Esophagus squamous epithelium (tissue), 5 donors: ENCODE results near the gene MCM5. TPM values are rescaled to one million over a fixed set of nuclear protein-coding genes. Genes with fewer than 3 reads are reported as not detected.
"Not testable (repeated sequence)": the region's sequence is repeated elsewhere in the genome, so short reads cannot be mapped to it uniquely, and the experiment has no call there.

ENCODE experiments used
- DNase-seq: peaks from one replicate; lab custom pipeline; 2025; lab: John Stamatoyannopoulos, UW
- H3K27ac ChIP-seq, 4 donors: fragments of 200-600 bp; sonication (generic); one replicate each; pipeline ENCODE4 v1.5.1; 2016 to 2019; ENCODE audit warnings: mild to moderate bottlenecking in 1 of 4
- H3K27me3 ChIP-seq, 4 donors: fragments of 200-600 bp; sonication (generic); 1 replicate in 3 of 4; 2 replicates in 1 of 4; pipeline versions ENCODE4 v1.5.1 to v1.6.0; 2017 to 2021; ENCODE audit warnings: antibody characterized with exemption in 1 of 4
- H3K36me3 ChIP-seq, 3 donors: fragments of 200-600 bp; sonication (generic); one replicate each; pipeline ENCODE4 v1.5.1; 2016 to 2019
- H3K4me1 ChIP-seq, 3 donors: fragments of 200-600 bp; sonication (generic); one replicate each; pipeline ENCODE4 v1.5.1; 2017 to 2019
- H3K4me3 ChIP-seq, 4 donors: fragments of 200-600 bp; sonication (generic); 1 replicate in 3 of 4; 2 replicates in 1 of 4; pipeline ENCODE4 v1.5.1; 2016 to 2019; ENCODE audit warnings: mild to moderate bottlenecking in 2 of 4, moderate library complexity in 1 of 4
- H3K9me3 ChIP-seq, 3 donors: fragments of 200-600 bp; sonication (generic); one replicate each; pipeline ENCODE4 v1.5.1; 2016 to 2019
- CTCF ChIP-seq, 6 experiments: fragments of 450-650 bp in 4 of 6; fragments of 200-600 bp in 2 of 6; sonication (generic) in 2 of 6; IDR thresholded peaks; one replicate each; pipeline ENCODE4 v1.5.1; 2016 to 2019; ENCODE audit warnings: antibody characterized with exemption in 6 of 6, mild to moderate bottlenecking in 4 of 6, moderate library complexity in 4 of 6
- POLR2A ChIP-seq, 4 donors: fragments of 450-650 bp; IDR thresholded peaks; one replicate each; pipeline ENCODE4 v1.6.1; 2017; ENCODE audit warnings: antibody characterized with exemption in 4 of 4, mild to moderate bottlenecking in 4 of 4, moderate library complexity in 3 of 4
- WGBS, 2 donors: methylation state at CpG; one replicate each; pipeline ENCODE4 v1.1.5; 2018; 5-methylcytosine and 5-hydroxymethylcytosine counted together
- intact Hi-C: fragments of 100-400 bp; cut with DNase I; formaldehyde crosslinking; loops from one replicate; pipeline ENCODE4 v1.15.0; 2022
- total RNA-seq, 4 donors: library from RNA; depleted of rRNA; stranded (reverse); fragments of >200 nt; gene quantifications; one replicate each; pipeline ENCODE4 v1.1.0, GENCODE V29; 2016
- donor health status: DM: yes; HTN: yes; CAD: no.

The MCM5 gene
- total RNA-seq, 4 donors from 2014 or later, result 23.1 to 48.1 (median 34.6) TPM

GRCh38 chr22:35470903-35471321, 71.0 kb downstream of the MCM5 start:
- DNase-seq, result no peak
- Histone ChIP-seq H3K4me1 (peaks cover 12 to 24% (median 16%) of the 10 kb centered on the region in 3 donors), H3K36me3 (no peaks in the 10 kb centered on the region), H3K9me3 (no peaks in the 10 kb centered on the region), H3K4me3 (no peak overlapping the region), H3K27ac (no peak overlapping the region), H3K27me3 (no peaks in the 10 kb centered on the region)
- 86 to 92% methylated on average over 5 to 6 of the region's 6 CpGs for WGBS, 2 donors
- no peak for TF ChIP-seq CTCF (IDR thresholded peaks at IDR 0.05)
- TF ChIP-seq POLR2A (IDR thresholded peaks at IDR 0.05), result no peak
- intact Hi-C loops, result no loop called here

GRCh38 chr22:35471566-35471965, 71.6 kb downstream of the MCM5 start:
- DNase-seq, H3K4me3 ChIP-seq, H3K36me3 ChIP-seq, H3K27me3 ChIP-seq, intact Hi-C loops, H3K9me3 ChIP-seq, H3K27ac ChIP-seq: not testable (repeated sequence)
- peaks cover 12 to 24% (median 16%) of the 10 kb centered on the region in 3 donors for H3K4me1 ChIP-seq
- 82 to 84% methylated on average over 4 of the region's 4 CpGs for WGBS, 2 donors

- Histone ChIP-seq H3K4me1 (peaks cover 12 to 20% (median 16%) of the 10 kb centered on the region in 3 donors), H3K27me3 (no peaks in the 10 kb centered on the region), H3K9me3 (no peaks in the 10 kb centered on the region), H3K36me3 (no peaks in the 10 kb centered on the region), H3K4me3 (no peak overlapping the region), H3K27ac (no peak overlapping the region)
- 91% methylated on average over 4 to 6 of the region's 6 CpGs for WGBS, 2 donors
- intact Hi-C loops, result no loop called here
- TF ChIP-seq POLR2A (IDR thresholded peaks at IDR 0.05) (no peak), CTCF (IDR thresholded peaks at IDR 0.05) (no peak)
- no peak for DNase-seq
These were observed 72.5 kb downstream of the MCM5 start for GRCh38 chr22:35472488-35472887.

GRCh38 chr22:35473971-35474370, 74.0 kb downstream of the MCM5 start:
- TF ChIP-seq CTCF (IDR thresholded peaks at IDR 0.05), result no peak
- no peak for TF ChIP-seq POLR2A (IDR thresholded peaks at IDR 0.05)
- intact Hi-C loops, result no loop called here
- Histone ChIP-seq H3K4me1 (peaks cover under 1 to 17% (median 10%) of the 10 kb centered on the region in 3 donors), H3K4me3 (no peak overlapping the region), H3K27me3 (no peaks in the 10 kb centered on the region), H3K36me3 (no peaks in the 10 kb centered on the region), H3K27ac (no peak overlapping the region), H3K9me3 (no peaks in the 10 kb centered on the region)
- 100% methylated on average over 1 of the region's 4 CpGs; no CpG with 5 or more reads in 1 of the 2 donors for WGBS, 2 donors
- no peak for DNase-seq

Other genes with a start within 250 kb of the MCM5 start
- 10 to 100 TPM; 10.2 to 20.1 (median 13.5) TPM for gene HMGXB4, start 142.6 kb upstream of the MCM5 start, total RNA-seq
- gene TOM1, start 100.2 kb upstream of the MCM5 start, total RNA-seq, result 100 to 1,000 TPM in 2 of 4 donors, 10 to 100 TPM in 2; 72.1 to 145 (median 106) TPM
- gene HMOX1, start 19.0 kb upstream of the MCM5 start, total RNA-seq, result 10 to 100 TPM; 13.0 to 39.0 (median 18.3) TPM
- under 1 TPM in 3 of 4 donors, not detected in 1; 0.06 to 0.26 (median 0.19) TPM for gene RASD2, start 140.7 kb downstream of the MCM5 start, total RNA-seq
- 10 to 100 TPM in 1 of 4 donors, 1 to 10 TPM in 1, under 1 TPM in 1, not detected in 1; 0.44 to 11.8 (median 5.4) TPM for gene MB, start 217.2 kb downstream of the MCM5 start, total RNA-seq
- 10 to 100 TPM in 2 of 4 donors, 1 to 10 TPM in 2; 7.8 to 22.3 (median 9.5) TPM for gene APOL6, start 248.3 kb downstream of the MCM5 start, total RNA-seq